Measurements from ENCODE around the gene RGS6.

RGS6 gene

DNA sequence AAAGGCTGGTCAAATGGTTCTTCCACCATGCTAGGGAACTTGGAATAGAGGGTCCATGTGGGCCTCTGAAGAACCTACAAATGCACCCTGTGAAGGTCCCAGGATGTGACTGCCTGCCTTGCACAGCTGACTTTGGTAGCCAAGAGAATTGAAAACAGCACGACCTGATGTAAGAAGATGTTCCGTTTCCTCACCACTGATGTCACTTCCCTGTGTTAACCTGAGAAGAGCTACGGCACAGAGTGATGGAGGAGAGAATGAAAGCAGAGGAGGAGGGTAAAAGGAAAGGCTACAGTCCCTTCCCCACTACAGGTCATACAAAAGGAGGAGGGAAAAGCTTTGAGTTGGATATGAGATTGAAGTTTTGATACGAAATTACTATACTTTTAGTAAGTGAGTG is 328.8 kb downstream of the RGS6 start:
- DNase-seq (ENCODE audit: insufficient read length) = no peak
- TF ChIP-seq POLR2AphosphoS5 (IDR thresholded peaks at IDR 0.05; ENCODE audit: low read depth, low read length) = no peak
- TF ChIP-seq TAF1 (IDR thresholded peaks at IDR 0.05; ENCODE audit: borderline replicate concordance, low read depth, low read length) = no peak
- TF ChIP-seq POLR2A (IDR thresholded peaks at IDR 0.05; ENCODE audit: low read depth, low read length) = no peak
- no peak for FAIRE-seq

GRCh38 chr14:72262771-72263170 is 330.5 kb downstream of the RGS6 start:
- FAIRE-seq = no peak

DNA sequence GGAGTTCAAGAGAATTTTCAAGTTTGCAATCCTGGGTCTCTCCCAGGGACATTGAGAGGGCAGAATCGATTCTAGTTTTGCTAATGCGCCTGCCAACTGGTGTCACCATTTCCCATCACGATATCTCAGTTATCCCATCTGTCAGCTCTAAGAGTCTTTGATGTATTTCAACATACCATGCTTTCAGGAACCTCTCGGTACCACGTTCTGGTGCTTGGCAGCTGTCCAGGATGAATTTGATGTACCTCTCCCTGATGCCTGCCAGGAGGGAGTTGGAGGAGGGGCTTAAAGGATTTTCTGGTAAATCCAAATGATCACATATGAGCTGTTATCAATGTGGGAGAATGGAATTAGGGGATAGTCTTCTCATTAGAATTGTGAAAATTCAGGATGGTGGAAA is 332.5 kb downstream of the RGS6 start:
- FAIRE-seq (no peak), DNase-seq (ENCODE audit: insufficient read length) (no peak)
- no peak for TF ChIP-seq POLR2A (IDR thresholded peaks at IDR 0.05; ENCODE audit: low read depth, low read length)
- no peak for TF ChIP-seq POLR2AphosphoS5 (IDR thresholded peaks at IDR 0.05; ENCODE audit: low read depth, low read length)
- TF ChIP-seq TAF1 (IDR thresholded peaks at IDR 0.05; ENCODE audit: borderline replicate concordance, low read depth, low read length) = no peak

More at GRCh38 chr14:72262771-72263170, 330.5 kb downstream of the RGS6 start:
- DNase-seq (ENCODE audit: insufficient read length) = no peak
- TF ChIP-seq POLR2A (IDR thresholded peaks at IDR 0.05; ENCODE audit: low read depth, low read length) = no peak
- TF ChIP-seq TAF1 (IDR thresholded peaks at IDR 0.05; ENCODE audit: borderline replicate concordance, low read depth, low read length) = no peak
- no peak for TF ChIP-seq POLR2AphosphoS5 (IDR thresholded peaks at IDR 0.05; ENCODE audit: low read depth, low read length)

DNA sequence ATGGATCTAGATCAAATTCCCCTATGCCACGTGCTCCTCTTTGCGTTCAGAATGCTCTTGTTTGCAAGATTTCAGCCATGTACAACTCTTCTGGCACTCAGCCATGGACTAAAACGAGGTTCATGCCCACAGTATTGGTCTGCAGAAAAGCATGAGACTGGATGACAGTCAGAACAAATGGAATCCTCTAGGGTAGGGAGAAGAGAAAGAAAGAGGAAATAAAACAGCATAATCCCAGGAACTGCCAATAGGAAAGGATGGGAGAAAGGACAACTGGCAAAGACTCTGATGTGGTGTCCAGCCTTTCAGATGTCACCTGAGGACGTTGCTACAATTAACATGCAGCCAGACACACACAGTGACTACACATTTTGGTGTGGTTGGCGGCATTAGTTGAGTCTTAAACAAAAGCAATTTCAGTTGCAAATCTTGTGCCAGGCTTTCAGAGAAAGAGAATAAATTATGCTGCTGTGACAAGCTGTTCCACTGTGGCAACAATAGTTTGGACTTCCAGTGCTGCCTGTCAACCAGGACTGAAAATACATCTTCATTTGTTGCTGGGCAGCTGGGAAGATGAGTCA is 338.0 kb downstream of the RGS6 start:
- TF ChIP-seq POLR2AphosphoS5 (IDR thresholded peaks at IDR 0.05; ENCODE audit: low read depth, low read length) = no peak
- TF ChIP-seq TAF1 (IDR thresholded peaks at IDR 0.05; ENCODE audit: borderline replicate concordance, low read depth, low read length) = no peak
- FAIRE-seq (no peak), DNase-seq (ENCODE audit: insufficient read length) (no peak)

DNA sequence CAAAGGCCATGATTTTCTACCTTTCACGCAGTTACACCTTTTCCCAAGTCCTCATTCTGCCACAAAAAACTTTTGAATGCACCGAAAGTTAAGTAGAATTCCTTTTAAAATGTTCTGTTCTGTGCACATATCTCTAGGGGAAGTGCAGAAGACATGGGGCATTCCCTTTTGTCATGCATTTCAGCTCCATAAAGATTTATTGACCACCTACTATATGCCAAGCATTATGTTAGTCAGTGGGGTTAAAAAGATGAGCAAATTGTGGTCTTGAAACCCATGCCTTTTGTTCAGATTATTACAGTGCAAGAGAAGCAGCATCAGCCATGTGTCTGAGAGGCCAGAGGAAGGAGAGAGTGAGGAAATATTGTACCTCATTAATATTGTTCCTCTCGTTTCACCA is 338.5 kb downstream of the RGS6 start:
- TF ChIP-seq POLR2AphosphoS5 (IDR thresholded peaks at IDR 0.05; ENCODE audit: low read depth, low read length) (no peak), TAF1 (IDR thresholded peaks at IDR 0.05; ENCODE audit: borderline replicate concordance, low read depth, low read length) (no peak), POLR2A (IDR thresholded peaks at IDR 0.05; ENCODE audit: low read depth, low read length) (no peak)
- FAIRE-seq = no peak
- no peak for DNase-seq (ENCODE audit: insufficient read length)

DNA sequence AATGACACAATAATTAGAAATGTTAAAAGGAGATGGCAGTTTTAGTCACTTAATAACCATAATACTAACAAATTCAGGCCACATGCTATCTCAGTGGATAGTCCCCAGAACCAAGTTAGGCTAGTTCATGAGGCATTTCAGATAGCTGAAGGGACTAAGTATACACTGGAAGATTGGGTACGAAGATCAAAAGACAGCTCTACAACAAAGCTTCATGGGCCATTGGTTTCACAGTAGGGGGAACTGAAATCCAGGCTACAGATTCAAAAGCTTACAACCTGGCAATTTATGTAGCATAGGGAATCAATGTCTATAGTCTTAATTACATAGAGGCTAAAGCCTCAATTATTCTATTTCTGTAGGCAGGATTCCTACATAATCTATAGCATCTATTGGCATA is 343.0 kb downstream of the RGS6 start:
- FAIRE-seq = no peak
- no peak for DNase-seq (ENCODE audit: insufficient read length)
- TF ChIP-seq TAF1 (IDR thresholded peaks at IDR 0.05; ENCODE audit: borderline replicate concordance, low read depth, low read length) (no peak), POLR2A (IDR thresholded peaks at IDR 0.05; ENCODE audit: low read depth, low read length) (no peak), POLR2AphosphoS5 (IDR thresholded peaks at IDR 0.05; ENCODE audit: low read depth, low read length) (no peak)

GRCh38 chr14:72278316-72278715 is 346.1 kb downstream of the RGS6 start:
- FAIRE-seq (no peak), DNase-seq (ENCODE audit: insufficient read length) (no peak)
- no peak for TF ChIP-seq TAF1 (IDR thresholded peaks at IDR 0.05; ENCODE audit: borderline replicate concordance, low read depth, low read length)
- no peak for TF ChIP-seq POLR2AphosphoS5 (IDR thresholded peaks at IDR 0.05; ENCODE audit: low read depth, low read length)

- TF ChIP-seq POLR2AphosphoS5 (IDR thresholded peaks at IDR 0.05; ENCODE audit: low read depth, low read length) (no peak), TAF1 (IDR thresholded peaks at IDR 0.05; ENCODE audit: borderline replicate concordance, low read depth, low read length) (no peak), POLR2A (IDR thresholded peaks at IDR 0.05; ENCODE audit: low read depth, low read length) (no peak)
- no peak for DNase-seq (ENCODE audit: insufficient read length)
- FAIRE-seq = no peak
Measured at GRCh38 chr14:72284176-72284575, 351.9 kb downstream of the RGS6 start.

DNA sequence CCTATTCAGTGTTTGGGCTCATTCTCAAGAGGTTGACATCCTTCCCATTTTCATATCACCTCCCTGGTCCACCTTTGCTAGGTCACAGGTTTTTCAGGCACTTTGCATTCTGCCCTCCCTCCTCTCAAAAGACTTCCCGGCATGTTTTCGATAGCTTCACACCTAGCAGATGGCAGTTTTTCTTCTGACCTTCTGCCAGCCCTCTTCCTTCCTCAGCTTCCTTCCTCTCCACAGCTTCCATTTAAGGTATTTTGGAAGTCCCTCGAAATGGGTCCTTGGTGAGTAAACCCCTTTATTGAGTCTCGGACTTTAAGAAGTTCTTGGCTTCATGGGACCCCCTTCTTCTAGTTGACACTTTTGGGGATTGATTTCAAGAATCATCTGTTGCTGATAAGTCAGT is 358.0 kb downstream of the RGS6 start:
- no peak for TF ChIP-seq POLR2A (IDR thresholded peaks at IDR 0.05; ENCODE audit: low read depth, low read length)
- TF ChIP-seq TAF1 (IDR thresholded peaks at IDR 0.05; ENCODE audit: borderline replicate concordance, low read depth, low read length) = no peak
- no peak for TF ChIP-seq POLR2AphosphoS5 (IDR thresholded peaks at IDR 0.05; ENCODE audit: low read depth, low read length)

GRCh38 chr14:72291908-72292688 is 359.9 kb downstream of the RGS6 start:
- DNase-seq (ENCODE audit: insufficient read length) (peak; percentile 17), FAIRE-seq (peak; percentile 48)
- no peak for TF ChIP-seq POLR2AphosphoS5 (IDR thresholded peaks at IDR 0.05; ENCODE audit: low read depth, low read length)
- TF ChIP-seq POLR2A (IDR thresholded peaks at IDR 0.05; ENCODE audit: low read depth, low read length) = no peak
- TF ChIP-seq TAF1 (IDR thresholded peaks at IDR 0.05; ENCODE audit: borderline replicate concordance, low read depth, low read length) = no peak

More for the DNA sequence above, 358.0 kb downstream of the RGS6 start:
- FAIRE-seq (no peak), DNase-seq (ENCODE audit: insufficient read length) (no peak)

DNA sequence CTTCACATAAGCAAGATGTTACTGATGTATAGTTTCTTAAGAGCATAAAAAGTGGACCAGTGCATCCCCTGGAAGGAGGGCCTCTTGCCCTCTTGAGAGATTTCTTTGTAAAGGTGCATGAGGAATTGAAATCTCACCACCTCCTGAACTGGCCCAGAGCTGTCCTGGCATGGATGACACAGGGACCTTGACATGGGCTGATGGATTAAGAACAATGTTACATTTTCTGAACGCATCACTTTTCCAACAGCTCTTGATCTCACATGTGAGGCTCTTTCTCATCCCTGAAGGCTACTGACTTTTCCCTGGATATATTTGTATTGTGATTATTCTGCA is 360.4 kb downstream of the RGS6 start:
- TF ChIP-seq TAF1 (IDR thresholded peaks at IDR 0.05; ENCODE audit: borderline replicate concordance, low read depth, low read length) = no peak
- no peak for TF ChIP-seq POLR2A (IDR thresholded peaks at IDR 0.05; ENCODE audit: low read depth, low read length)
- DNase-seq (ENCODE audit: insufficient read length) (no peak), FAIRE-seq (peak; percentile 78)

GRCh38 chr14:72301352-72301751 is 369.1 kb downstream of the RGS6 start:
- FAIRE-seq = peak; percentile 72
- no peak for DNase-seq (ENCODE audit: insufficient read length)
- TF ChIP-seq TAF1 (IDR thresholded peaks at IDR 0.05; ENCODE audit: borderline replicate concordance, low read depth, low read length) = no peak

Measured in GM12892 (cell line).